ENCODE measurements around the gene ALDH3A1. TPM values are rescaled to one million over a fixed set of nuclear protein-coding genes. Genes with fewer than 3 reads are reported as not detected.

ALDH3A1 gene
- total and polyA plus RNA-seq, 2 donors: 0.76 to 2.2 TPM

GRCh38 chr17:19762515-19762961 is 14.4 kb upstream of the ALDH3A1 start:
- 33% methylated on average over 15 of the region's 15 CpGs for WGBS
- H3K36me3 ChIP-seq (ENCODE audit: control insufficient read depth in 2 of 2, insufficient read depth in 2 of 2, low read length in 1 of 2): no peaks in the 10 kb centered on the region
- H3K9me3 ChIP-seq (ENCODE audit: control insufficient read depth in 2 of 2, insufficient read depth in 1 of 2, low read length in 1 of 2): no peaks in the 10 kb centered on the region
- no peak overlapping the region for H3K4me3 ChIP-seq (ENCODE audit: low read length in 2 of 2)
- H3K4me1 ChIP-seq (ENCODE audit: control insufficient read depth in 2 of 2, insufficient read depth in 2 of 2, low read length in 2 of 2): no peaks in the 10 kb centered on the region
- peaks cover 2 to 25% of the 10 kb centered on the region in 2 donors for H3K27me3 ChIP-seq (ENCODE audit: control insufficient read depth in 2 of 2, insufficient read depth in 1 of 2, low read length in 1 of 2)
- H3K27ac ChIP-seq (ENCODE audit: low read depth in 1 of 2, low read length in 1 of 2): no peak overlapping the region
- peak in 4 of 9 donors; percentile 19 to 61 (median 48) for DNase-seq (ENCODE audit: low read depth in 6 of 9, low spot score in 9 of 9)

- DNase-seq (ENCODE audit: low read depth in 6 of 9, low spot score in 9 of 9): no peak
- Histone ChIP-seq H3K27me3 (ENCODE audit: control insufficient read depth in 2 of 2, insufficient read depth in 1 of 2, low read length in 1 of 2) (peaks cover 2 to 24% of the 10 kb centered on the region in 2 donors), H3K9me3 (ENCODE audit: control insufficient read depth in 2 of 2, insufficient read depth in 1 of 2, low read length in 1 of 2) (no peaks in the 10 kb centered on the region), H3K36me3 (ENCODE audit: control insufficient read depth in 2 of 2, insufficient read depth in 2 of 2, low read length in 1 of 2) (no peaks in the 10 kb centered on the region), H3K27ac (ENCODE audit: low read depth in 1 of 2, low read length in 1 of 2) (no peak overlapping the region), H3K4me3 (ENCODE audit: low read length in 2 of 2) (no peak overlapping the region), H3K4me1 (ENCODE audit: control insufficient read depth in 2 of 2, insufficient read depth in 2 of 2, low read length in 2 of 2) (no peaks in the 10 kb centered on the region)
- 78% methylated on average over 9 of the region's 9 CpGs for WGBS
Observed at GRCh38 chr17:19760746-19761145, 12.6 kb upstream of the ALDH3A1 start.

GRCh38 chr17:19759568-19760549 is 11.8 kb upstream of the ALDH3A1 start:
- Histone ChIP-seq H3K4me1 (ENCODE audit: control insufficient read depth in 2 of 2, insufficient read depth in 2 of 2, low read length in 2 of 2) (no peaks in the 10 kb centered on the region), H3K36me3 (ENCODE audit: control insufficient read depth in 2 of 2, insufficient read depth in 2 of 2, low read length in 1 of 2) (no peaks in the 10 kb centered on the region), H3K27me3 (ENCODE audit: control insufficient read depth in 2 of 2, insufficient read depth in 1 of 2, low read length in 1 of 2) (peaks cover 2 to 27% of the 10 kb centered on the region in 2 donors), H3K9me3 (ENCODE audit: control insufficient read depth in 2 of 2, insufficient read depth in 1 of 2, low read length in 1 of 2) (no peaks in the 10 kb centered on the region), H3K27ac (ENCODE audit: low read depth in 1 of 2, low read length in 1 of 2) (no peak overlapping the region), H3K4me3 (ENCODE audit: low read length in 2 of 2) (no peak overlapping the region)
- 90% methylated on average over 24 of the region's 24 CpGs for WGBS
- DNase-seq (ENCODE audit: low read depth in 6 of 9, low spot score in 9 of 9): no peak

GRCh38 chr17:19757536-19758180 is 9.6 kb upstream of the ALDH3A1 start:
- DNase-seq (ENCODE audit: low read depth in 6 of 9, low spot score in 9 of 9): no peak
- no peak overlapping the region for H3K27ac ChIP-seq (ENCODE audit: low read depth in 1 of 2, low read length in 1 of 2)
- H3K27me3 ChIP-seq (ENCODE audit: control insufficient read depth in 2 of 2, insufficient read depth in 1 of 2, low read length in 1 of 2): peaks cover 2 to 34% of the 10 kb centered on the region in 2 donors
- WGBS: 90% methylated on average over 12 of the region's 12 CpGs
- H3K36me3 ChIP-seq (ENCODE audit: control insufficient read depth in 2 of 2, insufficient read depth in 2 of 2, low read length in 1 of 2): no peaks in the 10 kb centered on the region
- H3K4me3 ChIP-seq (ENCODE audit: low read length in 2 of 2): no peak overlapping the region
- no peaks in the 10 kb centered on the region for H3K4me1 ChIP-seq (ENCODE audit: control insufficient read depth in 2 of 2, insufficient read depth in 2 of 2, low read length in 2 of 2)
- H3K9me3 ChIP-seq (ENCODE audit: control insufficient read depth in 2 of 2, insufficient read depth in 1 of 2, low read length in 1 of 2): no peaks in the 10 kb centered on the region

- no peak overlapping the region for H3K4me3 ChIP-seq (ENCODE audit: low read length in 2 of 2)
- WGBS: 95% methylated on average over 10 of the region's 10 CpGs
- no peaks in the 10 kb centered on the region for H3K9me3 ChIP-seq (ENCODE audit: control insufficient read depth in 2 of 2, insufficient read depth in 1 of 2, low read length in 1 of 2)
- no peak for DNase-seq (ENCODE audit: low read depth in 6 of 9, low spot score in 9 of 9)
- H3K27ac ChIP-seq (ENCODE audit: low read depth in 1 of 2, low read length in 1 of 2): no peak overlapping the region
- H3K4me1 ChIP-seq (ENCODE audit: control insufficient read depth in 2 of 2, insufficient read depth in 2 of 2, low read length in 2 of 2): no peaks in the 10 kb centered on the region
- H3K27me3 ChIP-seq (ENCODE audit: control insufficient read depth in 2 of 2, insufficient read depth in 1 of 2, low read length in 1 of 2): peaks cover 2 to 23% of the 10 kb centered on the region in 2 donors
- no peaks in the 10 kb centered on the region for H3K36me3 ChIP-seq (ENCODE audit: control insufficient read depth in 2 of 2, insufficient read depth in 2 of 2, low read length in 1 of 2)
Observed at GRCh38 chr17:19756546-19756945, 8.4 kb upstream of the ALDH3A1 start.

GRCh38 chr17:19755821-19756510 is 7.9 kb upstream of the ALDH3A1 start:
- H3K27ac ChIP-seq (ENCODE audit: low read depth in 1 of 2, low read length in 1 of 2): no peak overlapping the region

GRCh38 chr17:19755392-19755791 is 7.3 kb upstream of the ALDH3A1 start:
- Histone ChIP-seq H3K4me1 (ENCODE audit: control insufficient read depth in 2 of 2, insufficient read depth in 2 of 2, low read length in 2 of 2) (no peaks in the 10 kb centered on the region), H3K36me3 (ENCODE audit: control insufficient read depth in 2 of 2, insufficient read depth in 2 of 2, low read length in 1 of 2) (no peaks in the 10 kb centered on the region), H3K4me3 (ENCODE audit: low read length in 2 of 2) (no peak overlapping the region), H3K9me3 (ENCODE audit: control insufficient read depth in 2 of 2, insufficient read depth in 1 of 2, low read length in 1 of 2) (no peaks in the 10 kb centered on the region), H3K27ac (ENCODE audit: low read depth in 1 of 2, low read length in 1 of 2) (no peak overlapping the region), H3K27me3 (ENCODE audit: control insufficient read depth in 2 of 2, insufficient read depth in 1 of 2, low read length in 1 of 2) (peaks cover 2 to 26% of the 10 kb centered on the region in 2 donors)
- no peak for DNase-seq (ENCODE audit: low read depth in 6 of 9, low spot score in 9 of 9)
- 94% methylated on average over 6 of the region's 6 CpGs for WGBS

More at GRCh38 chr17:19755821-19756510, 7.9 kb upstream of the ALDH3A1 start:
- whole genome bisulfite sequencing: 94% methylated on average over 11 of the region's 11 CpGs
- DNase-seq (ENCODE audit: low read depth in 6 of 9, low spot score in 9 of 9): no peak
- Histone ChIP-seq H3K4me1 (ENCODE audit: control insufficient read depth in 2 of 2, insufficient read depth in 2 of 2, low read length in 2 of 2) (no peaks in the 10 kb centered on the region), H3K4me3 (ENCODE audit: low read length in 2 of 2) (no peak overlapping the region), H3K36me3 (ENCODE audit: control insufficient read depth in 2 of 2, insufficient read depth in 2 of 2, low read length in 1 of 2) (no peaks in the 10 kb centered on the region), H3K9me3 (ENCODE audit: control insufficient read depth in 2 of 2, insufficient read depth in 1 of 2, low read length in 1 of 2) (no peaks in the 10 kb centered on the region), H3K27me3 (ENCODE audit: control insufficient read depth in 2 of 2, insufficient read depth in 1 of 2, low read length in 1 of 2) (peaks cover 2 to 23% of the 10 kb centered on the region in 2 donors)

- H3K27me3 ChIP-seq (ENCODE audit: control insufficient read depth in 2 of 2, insufficient read depth in 1 of 2, low read length in 1 of 2): peaks cover 2 to 27% of the 10 kb centered on the region in 2 donors
- DNase-seq (ENCODE audit: low read depth in 6 of 9, low spot score in 9 of 9): no peak
- no peak overlapping the region for H3K27ac ChIP-seq (ENCODE audit: low read depth in 1 of 2, low read length in 1 of 2)
- no peaks in the 10 kb centered on the region for H3K36me3 ChIP-seq (ENCODE audit: control insufficient read depth in 2 of 2, insufficient read depth in 2 of 2, low read length in 1 of 2)
- no peaks in the 10 kb centered on the region for H3K9me3 ChIP-seq (ENCODE audit: control insufficient read depth in 2 of 2, insufficient read depth in 1 of 2, low read length in 1 of 2)
- no peaks in the 10 kb centered on the region for H3K4me1 ChIP-seq (ENCODE audit: control insufficient read depth in 2 of 2, insufficient read depth in 2 of 2, low read length in 2 of 2)
- H3K4me3 ChIP-seq (ENCODE audit: low read length in 2 of 2): no peak overlapping the region
- WGBS: 93% methylated on average over 12 of the region's 12 CpGs
Observed at GRCh38 chr17:19753661-19754463, 5.8 kb upstream of the ALDH3A1 start.

Data from thymus (tissue), 11 donors.